Hepatocyte (in vitro differentiated cells): ENCODE results near the gene PNPLA5. TPM values are rescaled to one million over a fixed set of nuclear protein-coding genes. Genes with fewer than 3 reads are reported as not detected.

Experiments
- DNase-seq: peaks from one replicate; pipeline ENCODE4 v3.0.0-alpha.2; 2016; ENCODE audit warnings: low spot score
- H2AFZ ChIP-seq: fragments of 200-600 bp; sonication (generic); 2 replicates; pipeline ENCODE4 v1.6.0; 2016; ENCODE audit warnings: antibody characterized with exemption, mild to moderate bottlenecking
- H3K27ac ChIP-seq: fragments of 200-600 bp; sonication (generic); 2 replicates; pipeline ENCODE4 v1.5.1; 2016; ENCODE audit warnings: mild to moderate bottlenecking
- H3K27me3 ChIP-seq: fragments of 200-600 bp; sonication (generic); 2 replicates; pipeline ENCODE4 v1.6.1; 2016
- H3K36me3 ChIP-seq: fragments of 200-600 bp; sonication (generic); replicated peaks from 2 replicates; pipeline ENCODE4 v1.5.1; 2016; ENCODE audit warnings: low read depth; ENCODE audit not compliant: insufficient read depth
- H3K4me1 ChIP-seq: fragments of 200-600 bp; sonication (generic); 2 replicates; pipeline ENCODE4 v1.5.1; 2016; ENCODE audit warnings: mild to moderate bottlenecking, moderate library complexity; ENCODE audit not compliant: insufficient read depth
- H3K4me2 ChIP-seq: fragments of 200-600 bp; sonication (generic); 2 replicates; pipeline ENCODE4 v1.6.0; 2016
- H3K4me3 ChIP-seq: fragments of 200-600 bp; sonication (generic); 2 replicates; pipeline ENCODE4 v1.5.1; 2016; ENCODE audit warnings: mild to moderate bottlenecking
- H3K79me2 ChIP-seq: fragments of 200-600 bp; sonication (generic); 2 replicates; pipeline ENCODE4 v1.6.0; 2017; ENCODE audit warnings: mild to moderate bottlenecking
- H3K9me2 ChIP-seq: fragments of 200-600 bp; sonication (generic); replicated peaks from 2 replicates; pipeline ENCODE4 v1.6.0; 2017; ENCODE audit warnings: mild to moderate bottlenecking; ENCODE audit not compliant: insufficient read depth
- H3K9me3 ChIP-seq: fragments of 200-600 bp; sonication (generic); 2 replicates; pipeline ENCODE4 v1.5.1; 2016; ENCODE audit warnings: low read depth, mild to moderate bottlenecking
- H4K20me1 ChIP-seq: fragments of 200-600 bp; sonication (generic); 2 replicates; pipeline ENCODE4 v1.6.0; 2016; ENCODE audit warnings: mild to moderate bottlenecking; ENCODE audit not compliant: insufficient read depth, poor library complexity, severe bottlenecking
- EZH2 ChIP-seq: fragments of 200-600 bp; sonication (generic); IDR thresholded peaks from 2 replicates; pipeline ENCODE4 v1.6.1; 2016; ENCODE audit warnings: antibody characterized with exemption, mild to moderate bottlenecking, borderline replicate concordance
- EZH2phosphoT487 ChIP-seq: fragments of 200-600 bp; sonication (generic); IDR thresholded peaks from one replicate; pipeline ENCODE4 v1.6.1; 2018; ENCODE audit warnings: antibody characterized with exemption, mild to moderate bottlenecking, low read depth, moderate library complexity; ENCODE audit not compliant: unreplicated experiment, severe bottlenecking
- WGBS: methylation state at CpG from one replicate; pipeline ENCODE4 v1.1.6; 2016; ENCODE audit warnings: low lambda C conversion rate; ENCODE audit errors: missing lambda C conversion rate; 5-methylcytosine and 5-hydroxymethylcytosine counted together
- polyA plus RNA-seq: library from polyadenylated mRNA; unstranded; fragments of >200 nt; fragmentation: Nextera tagmentation; extraction: Ambion mirVana; gene quantifications from 2 replicates; pipeline ENCODE4 v1.2.1, GENCODE V29; 2016
- total RNA-seq: library from RNA; depleted of rRNA; stranded (reverse); fragments of >200 nt; gene quantifications from 2 replicates; pipeline ENCODE4 v1.2.3, GENCODE V29; 2014
- TF ChIP-seq, protein P1 (sequence below): fragments of 200-600 bp; sonication (generic); IDR thresholded peaks from 2 replicates; pipeline ENCODE4 v1.5.1; 2016; ENCODE audit warnings: antibody characterized with exemption, mild to moderate bottlenecking; ENCODE audit not compliant: poor library complexity

Gene PNPLA5
- total and polyA plus RNA-seq, 2 experiments from 2014 or later = 0.11 to 0.57 TPM

- H2AFZ ChIP-seq = no peak overlapping the region
- no peaks in the 10 kb centered on the region for H3K36me3 ChIP-seq
- H3K4me3 ChIP-seq = no peak overlapping the region
- no peak for TF ChIP-seq EZH2phosphoT487
- TF ChIP-seq, protein P1, sequence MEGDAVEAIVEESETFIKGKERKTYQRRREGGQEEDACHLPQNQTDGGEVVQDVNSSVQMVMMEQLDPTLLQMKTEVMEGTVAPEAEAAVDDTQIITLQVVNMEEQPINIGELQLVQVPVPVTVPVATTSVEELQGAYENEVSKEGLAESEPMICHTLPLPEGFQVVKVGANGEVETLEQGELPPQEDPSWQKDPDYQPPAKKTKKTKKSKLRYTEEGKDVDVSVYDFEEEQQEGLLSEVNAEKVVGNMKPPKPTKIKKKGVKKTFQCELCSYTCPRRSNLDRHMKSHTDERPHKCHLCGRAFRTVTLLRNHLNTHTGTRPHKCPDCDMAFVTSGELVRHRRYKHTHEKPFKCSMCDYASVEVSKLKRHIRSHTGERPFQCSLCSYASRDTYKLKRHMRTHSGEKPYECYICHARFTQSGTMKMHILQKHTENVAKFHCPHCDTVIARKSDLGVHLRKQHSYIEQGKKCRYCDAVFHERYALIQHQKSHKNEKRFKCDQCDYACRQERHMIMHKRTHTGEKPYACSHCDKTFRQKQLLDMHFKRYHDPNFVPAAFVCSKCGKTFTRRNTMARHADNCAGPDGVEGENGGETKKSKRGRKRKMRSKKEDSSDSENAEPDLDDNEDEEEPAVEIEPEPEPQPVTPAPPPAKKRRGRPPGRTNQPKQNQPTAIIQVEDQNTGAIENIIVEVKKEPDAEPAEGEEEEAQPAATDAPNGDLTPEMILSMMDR = no peak
- TF ChIP-seq EZH2 = no peak
- peaks cover 50% of the 10 kb centered on the region for H3K27me3 ChIP-seq
- H3K9me3 ChIP-seq = no peaks in the 10 kb centered on the region
- no peak overlapping the region for H3K27ac ChIP-seq
- no peak for DNase-seq
- no peak overlapping the region for H3K4me2 ChIP-seq
- no peaks in the 10 kb centered on the region for H3K79me2 ChIP-seq
- WGBS = 84% methylated on average over 16 of the region's 16 CpGs
- no peaks in the 10 kb centered on the region for H3K9me2 ChIP-seq
- H3K4me1 ChIP-seq = peaks cover 5% of the 10 kb centered on the region
- no peaks in the 10 kb centered on the region for H4K20me1 ChIP-seq
Measured at GRCh38 chr22:43889201-43889859, 2.5 kb downstream of the PNPLA5 start.

DNA sequence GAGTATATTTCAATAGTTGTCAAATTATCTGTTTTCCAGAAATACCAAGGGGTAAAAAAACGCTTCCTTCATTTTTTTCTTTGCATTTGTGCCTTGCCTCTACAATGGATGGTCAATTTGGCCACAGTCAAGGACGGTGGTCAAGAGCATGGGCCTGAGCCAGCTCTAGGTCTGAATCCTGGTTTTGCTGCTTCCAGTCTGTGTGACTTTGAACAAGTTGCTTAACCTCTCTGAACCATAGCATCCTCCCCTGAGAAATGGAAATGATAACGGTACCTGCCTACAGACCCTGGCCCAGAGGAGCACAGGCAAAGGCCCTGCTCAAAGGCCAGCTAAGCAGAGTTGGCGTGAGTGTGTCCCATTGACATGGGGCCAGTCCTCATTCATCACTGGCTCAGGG is 3.1 kb downstream of the PNPLA5 start:
- H3K9me3 ChIP-seq = no peaks in the 10 kb centered on the region
- H3K4me2 ChIP-seq = no peak overlapping the region
- H3K27me3 ChIP-seq = peaks cover 50% of the 10 kb centered on the region
- no peak overlapping the region for H2AFZ ChIP-seq
- DNase-seq = no peak
- H3K36me3 ChIP-seq = no peaks in the 10 kb centered on the region
- H3K79me2 ChIP-seq = no peaks in the 10 kb centered on the region
- TF ChIP-seq EZH2phosphoT487 (no peak), EZH2 (no peak)
- TF ChIP-seq, protein P1 = no peak
- 84% methylated on average over 4 of the region's 4 CpGs for WGBS
- H3K27ac ChIP-seq = no peak overlapping the region
- H3K4me3 ChIP-seq = no peak overlapping the region
- peaks cover 5% of the 10 kb centered on the region for H3K4me1 ChIP-seq
- H4K20me1 ChIP-seq = no peaks in the 10 kb centered on the region
- H3K9me2 ChIP-seq = no peaks in the 10 kb centered on the region

GRCh38 chr22:43887391-43887790 is 4.4 kb downstream of the PNPLA5 start:
- H3K9me3 ChIP-seq = no peaks in the 10 kb centered on the region
- no peaks in the 10 kb centered on the region for H3K79me2 ChIP-seq
- H3K9me2 ChIP-seq = no peaks in the 10 kb centered on the region
- no peak overlapping the region for H3K4me2 ChIP-seq
- WGBS = 76% methylated on average over 4 of the region's 4 CpGs
- no peak for DNase-seq
- no peak overlapping the region for H3K27ac ChIP-seq
- no peaks in the 10 kb centered on the region for H4K20me1 ChIP-seq
- TF ChIP-seq, protein P1 = no peak
- no peak for TF ChIP-seq EZH2phosphoT487
- no peak for TF ChIP-seq EZH2
- peaks cover 36% of the 10 kb centered on the region for H3K27me3 ChIP-seq
- peaks cover 5% of the 10 kb centered on the region for H3K4me1 ChIP-seq
- H3K4me3 ChIP-seq = no peak overlapping the region
- no peak overlapping the region for H2AFZ ChIP-seq
- H3K36me3 ChIP-seq = no peaks in the 10 kb centered on the region
